ENCODE measurements around the gene UBE2D2. TPM values are rescaled to one million over a fixed set of nuclear protein-coding genes. Genes with fewer than 3 reads are reported as not detected.

UBE2D2 gene
- total RNA-seq, 2 experiments from 2014 or later = 262 to 289 TPM

DNA sequence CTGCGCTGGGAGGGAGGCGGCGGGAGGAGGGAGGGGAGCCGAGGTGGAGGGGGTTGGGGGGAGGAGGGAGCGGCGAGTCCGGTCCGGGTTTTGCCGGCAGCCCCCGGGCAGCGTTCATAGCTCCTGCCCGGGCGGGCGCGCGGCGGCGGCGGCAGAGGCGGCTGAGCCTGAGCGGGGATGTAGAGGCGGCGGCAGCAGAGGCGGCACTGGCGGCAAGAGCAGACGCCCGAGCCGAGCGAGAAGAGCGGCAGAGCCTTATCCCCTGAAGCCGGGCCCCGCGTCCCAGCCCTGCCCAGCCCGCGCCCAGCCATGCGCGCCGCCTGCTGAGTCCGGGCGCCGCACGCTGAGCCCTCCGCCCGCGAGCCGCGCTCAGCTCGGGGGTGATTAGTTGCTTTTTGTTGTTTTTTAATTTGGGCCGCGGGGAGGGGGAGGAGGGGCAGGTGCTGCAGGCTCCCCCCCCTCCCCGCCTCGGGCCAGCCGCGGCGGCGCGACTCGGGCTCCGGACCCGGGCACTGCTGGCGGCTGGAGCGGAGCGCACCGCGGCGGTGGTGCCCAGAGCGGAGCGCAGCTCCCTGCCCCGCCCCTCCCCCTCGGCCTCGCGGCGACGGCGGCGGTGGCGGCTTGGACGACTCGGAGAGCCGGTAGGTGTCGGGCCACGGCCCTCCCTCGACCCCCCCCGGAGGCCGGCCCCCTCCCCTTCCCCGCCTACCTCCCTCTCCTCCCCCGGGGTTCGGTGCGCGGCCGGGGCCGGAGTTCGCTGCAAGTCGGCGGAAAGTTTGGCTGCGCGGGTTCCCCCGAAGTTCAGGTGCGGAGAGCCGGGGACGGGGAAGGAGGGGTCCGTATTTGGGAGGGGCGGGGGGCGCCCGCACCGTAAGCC lies 87.3 kb downstream of the UBE2D2 start, which contains the start of gene CXXC5:
TSS of gene CXXC5 (plus strand) at position 145 of the 877 bp plus-strand sequence. CDS start 32,175 bp downstream, outside the sequence.
- H3K9me3 Mint-ChIP-seq (ENCODE audit: low read depth) = no peaks in the 10 kb centered on the region
- POLR2A ChIA-PET = interaction anchor here (1.2 kb wide), 1 partner anchor 11 kb away, joined by 9 read pairs; no protein-coding TSS in a partner anchor
- no peak within 1 kb of the TSS for H3K27ac Mint-ChIP-seq
- CTCF ChIA-PET = interaction anchor here (0.8 to 1.5 kb wide), 11 partner anchors 10 to 512 kb away, joined by 3 to 8 read pairs (median 3); no protein-coding TSS in a partner anchor
- ATAC-seq = peak; percentile 47
- H3K4me3 Mint-ChIP-seq = peak within 1 kb of the TSS; percentile 43
- peak; percentile 75 for DNase-seq
- intact Hi-C loops (cut with DNase I, micrococcal nuclease) = loop anchor here (1.0 to 5.0 kb wide), 3 partner anchors 11 to 199 kb away; no protein-coding TSS in a partner anchor
- no peaks in the 10 kb centered on the region for H3K36me3 Mint-ChIP-seq (ENCODE audit: low read depth)
- H3K27me3 Mint-ChIP-seq = peaks cover 50% of the 10 kb centered on the region
- H3K4me1 Mint-ChIP-seq = peaks cover 35% of the 10 kb centered on the region

DNA sequence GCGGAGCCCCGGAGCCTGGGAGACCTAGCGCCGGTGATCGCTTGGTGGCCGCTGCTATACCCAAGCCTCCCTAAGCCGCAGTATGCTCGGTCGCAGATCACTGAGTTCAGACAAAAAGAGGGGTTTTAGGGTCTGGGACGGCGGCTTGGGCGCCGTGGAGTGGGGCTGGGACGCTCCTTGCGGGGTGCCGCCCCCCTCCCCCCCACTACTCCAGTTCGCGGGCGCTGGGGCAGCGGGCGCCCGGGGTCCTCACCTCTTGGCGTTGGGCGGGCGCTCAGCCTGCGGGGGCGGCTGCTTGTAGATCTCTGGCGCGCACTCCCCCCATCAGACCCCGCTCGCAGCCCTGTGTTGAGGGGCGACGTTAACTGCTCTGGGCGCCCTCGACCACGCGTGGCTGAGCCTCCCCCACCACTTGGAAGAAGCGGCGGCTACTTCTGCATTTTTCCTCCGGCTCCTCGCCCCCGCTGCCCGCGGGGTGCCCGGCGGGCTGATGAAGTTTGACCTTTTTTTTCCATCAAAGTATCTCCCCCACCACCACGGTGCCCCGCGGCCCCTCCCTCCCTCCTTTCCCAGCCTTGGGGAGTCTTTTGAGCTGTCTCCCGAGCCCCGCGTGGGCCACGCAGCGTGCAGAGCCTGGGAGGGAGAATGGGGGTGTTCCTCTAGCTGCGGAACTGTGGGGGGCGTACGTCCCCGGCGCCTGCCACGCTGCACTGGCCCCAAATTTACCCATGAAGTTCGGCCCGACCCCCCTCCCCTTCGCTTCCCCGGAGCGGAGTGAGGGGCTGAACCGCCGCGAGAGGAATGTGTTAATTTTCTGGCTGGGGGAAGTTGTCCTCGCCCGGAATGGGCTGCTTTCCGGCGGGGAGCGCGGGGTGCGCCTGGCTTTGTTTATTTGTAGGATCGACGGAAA lies 88.2 kb downstream of the UBE2D2 start:
- Mint-ChIP-seq H3K4me1 (peaks cover 35% of the 10 kb centered on the region), H3K27me3 (peaks cover 55% of the 10 kb centered on the region), H3K4me3 (peak overlapping the region; percentile 60), H3K9me3 (ENCODE audit: low read depth) (no peaks in the 10 kb centered on the region), H3K27ac (no peak overlapping the region), H3K36me3 (ENCODE audit: low read depth) (no peaks in the 10 kb centered on the region)
- peak; percentile 42 for DNase-seq
- intact Hi-C loops (cut with DNase I, micrococcal nuclease) = loop anchor here in 1 of 2 experiments (5.0 kb wide), 1 partner anchor 198 kb away; no protein-coding TSS in a partner anchor
- ChIA-PET POLR2A (no interaction called here), CTCF (interaction anchor here (0.7 to 1.6 kb wide), 4 partner anchors 11 to 258 kb away, joined by 3 to 7 read pairs (median 3); no protein-coding TSS in a partner anchor)
- ATAC-seq = no peak

DNA sequence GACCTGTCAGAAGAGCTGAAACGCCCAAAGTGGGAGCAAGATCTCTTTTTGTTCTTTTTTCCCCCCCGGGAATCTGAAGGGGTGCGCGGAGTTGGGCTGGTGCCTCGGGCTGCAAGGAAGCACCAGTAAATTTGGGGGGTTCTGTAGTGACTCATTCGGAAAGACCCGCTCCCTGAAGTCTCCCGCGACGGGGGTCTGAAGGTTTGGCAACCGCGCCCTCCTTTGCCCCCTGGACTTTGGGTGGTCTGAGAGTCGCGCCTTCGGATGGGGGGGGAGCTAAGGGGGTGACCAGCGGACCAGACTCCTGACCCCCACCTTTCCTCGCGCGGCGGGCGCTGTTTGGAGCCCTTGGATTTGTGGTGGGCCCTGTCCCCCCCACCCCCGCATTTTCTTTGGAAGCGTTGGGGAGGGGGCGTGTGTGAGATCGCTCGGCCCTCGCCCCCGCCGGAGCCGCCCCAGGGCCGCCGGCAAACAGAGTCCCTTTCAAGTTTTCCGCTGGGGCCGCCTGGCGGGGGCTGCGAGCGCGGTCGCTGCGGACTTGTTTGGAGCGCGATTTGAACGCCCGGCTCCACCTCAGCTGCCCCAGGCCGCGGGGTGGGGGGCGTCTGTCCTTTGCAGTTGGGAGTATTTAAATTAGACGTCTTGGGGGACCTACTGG lies 89.0 kb downstream of the UBE2D2 start:
- ChIA-PET POLR2A (no interaction called here), CTCF (interaction anchor here (0.7 to 1.6 kb wide), 6 partner anchors 8 to 137 kb away, joined by 3 to 7 read pairs (median 3); no protein-coding TSS in a partner anchor)
- Mint-ChIP-seq H3K27ac (no peak overlapping the region), H3K4me1 (peaks cover 35% of the 10 kb centered on the region), H3K27me3 (peaks cover 52% of the 10 kb centered on the region), H3K9me3 (ENCODE audit: low read depth) (no peaks in the 10 kb centered on the region), H3K36me3 (ENCODE audit: low read depth) (no peaks in the 10 kb centered on the region), H3K4me3 (peak overlapping the region; percentile 60)
- intact Hi-C loops (cut with DNase I, micrococcal nuclease) = no loop called here
- no peak for ATAC-seq
- peak; percentile 58 for DNase-seq

DNA sequence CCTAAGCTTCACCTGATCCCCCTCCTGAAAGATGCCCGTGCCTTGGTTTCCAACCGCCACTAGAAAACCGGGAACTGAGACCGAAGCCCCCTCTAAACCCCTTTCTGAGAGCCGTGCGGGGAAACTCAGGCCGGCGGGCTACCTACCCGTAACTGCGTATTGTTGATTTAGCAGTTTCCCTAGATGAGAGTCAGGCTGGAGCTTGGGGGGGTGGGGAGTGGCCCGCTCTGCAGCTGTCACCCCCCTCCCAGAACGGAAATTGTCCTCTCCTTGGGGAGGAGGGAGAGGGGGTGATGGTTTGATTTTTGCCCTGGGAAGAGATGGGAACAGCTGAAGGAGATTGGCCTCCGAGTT lies 89.5 kb downstream of the UBE2D2 start:
- no peaks in the 10 kb centered on the region for H3K9me3 Mint-ChIP-seq (ENCODE audit: low read depth)
- ChIA-PET CTCF (interaction anchor here (0.7 to 1.6 kb wide), 5 partner anchors 9 to 249 kb away, joined by 3 to 7 read pairs (median 4); no protein-coding TSS in a partner anchor), POLR2A (no interaction called here)
- intact Hi-C loops (cut with DNase I, micrococcal nuclease) = no loop called here
- H3K36me3 Mint-ChIP-seq (ENCODE audit: low read depth) = no peaks in the 10 kb centered on the region
- peaks cover 51% of the 10 kb centered on the region for H3K27me3 Mint-ChIP-seq
- DNase-seq (no peak), ATAC-seq (no peak)
- no peak overlapping the region for H3K4me3 Mint-ChIP-seq
- peaks cover 35% of the 10 kb centered on the region for H3K4me1 Mint-ChIP-seq
- no peak overlapping the region for H3K27ac Mint-ChIP-seq

DNA sequence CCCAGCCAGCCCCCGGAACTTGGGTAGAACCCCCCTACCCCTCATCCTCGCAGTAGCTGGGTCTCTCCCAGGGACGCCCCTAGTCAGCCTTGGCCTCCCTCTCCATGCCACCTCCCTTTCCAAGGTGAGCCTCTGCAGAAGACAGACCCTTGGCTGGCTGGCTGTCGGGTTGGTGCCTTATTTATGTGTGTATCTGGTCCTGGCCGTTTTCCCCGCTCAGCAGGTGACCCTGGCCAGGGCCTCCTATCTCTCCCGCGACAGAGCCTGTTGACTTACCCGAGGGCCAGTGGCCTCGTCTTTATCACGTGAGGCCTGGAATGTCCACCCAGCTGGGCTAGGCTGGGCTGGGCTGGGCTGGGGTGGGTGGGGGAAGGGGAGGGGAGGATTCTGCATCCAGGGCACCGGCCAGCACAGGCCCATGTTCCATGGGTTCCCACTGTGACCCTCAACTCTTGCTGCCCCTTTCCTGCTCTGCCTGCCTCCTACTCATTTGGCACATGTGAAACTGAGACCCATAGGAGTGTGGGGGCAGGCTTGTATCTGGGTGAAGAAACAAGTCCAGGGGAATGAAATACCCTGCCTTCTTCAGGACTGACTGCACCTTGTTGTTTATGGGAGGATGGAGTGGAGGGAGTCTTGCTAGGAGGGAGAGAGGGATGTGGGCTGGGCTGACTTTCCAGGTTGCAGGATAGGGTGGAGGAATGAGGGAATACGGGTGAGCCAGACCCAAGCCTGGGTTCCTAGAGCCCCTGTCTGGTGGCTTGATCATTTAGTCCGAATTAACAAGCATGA lies 90.1 kb downstream of the UBE2D2 start:
- intact Hi-C loops (cut with DNase I, micrococcal nuclease) = no loop called here
- DNase-seq = no peak
- CTCF ChIA-PET = interaction anchor here (0.6 to 1.6 kb wide), 5 partner anchors 9 to 250 kb away, joined by 3 to 6 read pairs (median 3); no protein-coding TSS in a partner anchor
- ATAC-seq = no peak
- Mint-ChIP-seq H3K4me1 (peaks cover 35% of the 10 kb centered on the region), H3K36me3 (ENCODE audit: low read depth) (no peaks in the 10 kb centered on the region), H3K27ac (no peak overlapping the region), H3K4me3 (no peak overlapping the region), H3K9me3 (ENCODE audit: low read depth) (no peaks in the 10 kb centered on the region), H3K27me3 (peaks cover 48% of the 10 kb centered on the region)
- POLR2A ChIA-PET = interaction anchor here (1.0 kb wide), 1 partner anchor 90 kb away, joined by 3 read pairs; the partner anchor contains the start of gene UBE2D2

DNA sequence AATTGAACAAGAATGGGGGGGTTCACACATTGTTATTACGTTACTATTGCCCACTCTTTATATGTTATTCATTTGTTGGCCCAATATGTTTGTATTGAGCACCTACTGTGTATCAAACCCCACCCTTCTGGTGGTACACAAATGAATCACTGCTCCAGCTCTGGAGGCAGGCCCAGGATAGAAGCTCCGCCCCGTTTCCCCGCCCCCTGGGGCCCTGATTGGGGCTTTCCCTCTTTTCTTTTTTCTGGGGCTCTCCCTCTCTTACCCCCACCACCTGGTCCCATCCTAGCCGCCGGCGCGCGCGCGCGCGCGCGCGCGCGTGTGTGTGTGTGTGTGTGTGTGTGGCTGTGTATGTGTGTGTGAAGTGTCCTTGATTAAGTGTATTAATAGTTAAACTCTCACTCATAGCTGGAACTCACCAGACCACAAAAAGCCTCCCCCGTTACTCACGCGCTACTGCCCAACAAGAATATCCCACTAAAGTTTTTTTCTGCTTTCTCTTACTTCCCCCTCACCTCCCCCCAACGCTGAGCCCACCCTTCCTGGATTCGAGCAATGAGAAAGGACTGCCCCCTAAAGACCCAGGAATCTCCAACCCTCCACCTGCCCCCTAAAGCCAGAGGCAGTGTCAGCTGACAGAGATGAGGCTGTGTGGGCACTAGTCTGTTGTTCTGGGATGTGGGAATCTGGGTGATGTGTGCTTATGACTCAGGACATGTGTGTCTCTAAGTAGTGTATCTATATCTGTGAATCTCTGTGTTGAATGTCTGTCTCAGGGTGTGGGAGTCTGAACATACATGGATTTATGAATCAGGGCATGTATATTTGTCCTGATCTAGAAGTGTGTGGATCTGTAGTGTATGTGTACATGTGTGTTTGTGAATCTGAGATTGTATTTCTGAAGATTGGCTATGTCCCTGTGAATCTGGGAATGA lies 91.0 kb downstream of the UBE2D2 start:
- CTCF ChIA-PET = interaction anchor here (0.6 to 1.7 kb wide), 3 partner anchors 17 to 20 kb away, joined by 3 to 6 read pairs (median 3); no protein-coding TSS in a partner anchor
- Mint-ChIP-seq H3K27ac (no peak overlapping the region), H3K27me3 (peaks cover 40% of the 10 kb centered on the region), H3K4me3 (no peak overlapping the region), H3K36me3 (ENCODE audit: low read depth) (no peaks in the 10 kb centered on the region), H3K4me1 (peaks cover 34% of the 10 kb centered on the region), H3K9me3 (ENCODE audit: low read depth) (no peaks in the 10 kb centered on the region)
- DNase-seq = peak; percentile 82
- ATAC-seq = peak; percentile 64
- intact Hi-C loops (cut with DNase I, micrococcal nuclease) = loop anchor here in 1 of 2 experiments (2.0 kb wide), 1 partner anchor 15 kb away; no protein-coding TSS in a partner anchor
- POLR2A ChIA-PET = interaction anchor here (1.0 kb wide), 1 partner anchor 91 kb away, joined by 3 read pairs; the partner anchor contains the start of gene UBE2D2

DNA sequence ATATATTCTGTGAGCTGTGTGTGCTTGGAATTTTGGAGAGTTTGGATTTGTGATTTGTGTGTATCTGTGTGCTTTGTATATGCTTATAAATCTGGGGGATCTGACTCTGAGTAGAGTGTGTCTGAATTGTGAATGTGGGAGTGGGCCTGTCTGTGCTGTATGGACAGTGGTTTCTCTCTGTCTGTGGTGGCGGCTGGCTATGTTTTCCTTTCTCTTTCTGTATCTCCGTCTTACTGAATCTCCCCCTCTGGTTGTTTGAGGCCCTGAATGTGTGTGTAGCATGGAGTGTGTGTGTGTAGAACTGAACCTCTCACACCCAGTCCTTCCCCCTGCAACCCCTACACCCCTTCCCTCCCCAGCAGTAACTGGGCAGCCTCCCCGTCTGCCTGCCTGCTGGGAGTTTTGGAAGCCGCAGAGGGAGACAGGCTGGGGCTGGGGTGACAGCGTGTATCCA lies 91.7 kb downstream of the UBE2D2 start:
- intact Hi-C loops (cut with DNase I, micrococcal nuclease) = loop anchor here in 1 of 2 experiments (2.0 kb wide), 1 partner anchor 16 kb away; no protein-coding TSS in a partner anchor
- ChIA-PET CTCF (interaction anchor here (1.7 kb wide), 1 partner anchor 18 kb away, joined by 3 read pairs; no protein-coding TSS in a partner anchor), POLR2A (no interaction called here)
- ATAC-seq (no peak), DNase-seq (no peak)
- H3K27me3 Mint-ChIP-seq = peaks cover 35% of the 10 kb centered on the region
- no peak overlapping the region for H3K4me3 Mint-ChIP-seq
- H3K27ac Mint-ChIP-seq = no peak overlapping the region
- peaks cover 30% of the 10 kb centered on the region for H3K4me1 Mint-ChIP-seq
- no peaks in the 10 kb centered on the region for H3K9me3 Mint-ChIP-seq (ENCODE audit: low read depth)
- H3K36me3 Mint-ChIP-seq (ENCODE audit: low read depth) = no peaks in the 10 kb centered on the region

DNA sequence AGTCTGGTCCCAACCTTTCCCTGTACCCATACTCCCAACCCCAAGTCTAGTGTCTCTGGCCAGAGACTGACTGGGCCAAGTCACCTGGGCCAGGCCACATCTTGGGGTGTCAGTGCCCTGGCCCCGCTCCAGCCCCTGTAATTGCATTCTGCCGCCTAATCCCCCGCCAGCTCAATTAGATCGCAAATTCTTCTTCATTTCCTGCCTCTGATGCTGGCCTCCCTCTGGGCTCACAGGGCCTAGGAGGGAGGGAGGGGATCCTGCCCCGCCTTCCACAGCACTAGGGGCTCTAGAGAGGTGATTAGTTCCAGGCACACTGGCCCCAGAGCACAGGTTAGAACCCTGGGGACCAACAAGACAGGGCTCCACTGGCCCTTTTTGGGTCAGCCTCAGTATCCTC lies 92.5 kb downstream of the UBE2D2 start:
- H3K4me3 Mint-ChIP-seq = no peak overlapping the region
- H3K27me3 Mint-ChIP-seq = peaks cover 37% of the 10 kb centered on the region
- no peak overlapping the region for H3K27ac Mint-ChIP-seq
- CTCF ChIA-PET = interaction anchor here (0.7 to 1.7 kb wide), 2 partner anchors 19 to 34 kb away, joined by 3 read pairs; no protein-coding TSS in a partner anchor
- H3K9me3 Mint-ChIP-seq (ENCODE audit: low read depth) = no peaks in the 10 kb centered on the region
- H3K4me1 Mint-ChIP-seq = peaks cover 30% of the 10 kb centered on the region
- DNase-seq = no peak
- POLR2A ChIA-PET = interaction anchor here (1.2 kb wide), 1 partner anchor 9 kb away, joined by 3 read pairs; no protein-coding TSS in a partner anchor
- no peaks in the 10 kb centered on the region for H3K36me3 Mint-ChIP-seq (ENCODE audit: low read depth)
- ATAC-seq = no peak
- intact Hi-C loops (cut with DNase I, micrococcal nuclease) = loop anchor here in 1 of 2 experiments (2.0 kb wide), 1 partner anchor 17 kb away; no protein-coding TSS in a partner anchor

DNA sequence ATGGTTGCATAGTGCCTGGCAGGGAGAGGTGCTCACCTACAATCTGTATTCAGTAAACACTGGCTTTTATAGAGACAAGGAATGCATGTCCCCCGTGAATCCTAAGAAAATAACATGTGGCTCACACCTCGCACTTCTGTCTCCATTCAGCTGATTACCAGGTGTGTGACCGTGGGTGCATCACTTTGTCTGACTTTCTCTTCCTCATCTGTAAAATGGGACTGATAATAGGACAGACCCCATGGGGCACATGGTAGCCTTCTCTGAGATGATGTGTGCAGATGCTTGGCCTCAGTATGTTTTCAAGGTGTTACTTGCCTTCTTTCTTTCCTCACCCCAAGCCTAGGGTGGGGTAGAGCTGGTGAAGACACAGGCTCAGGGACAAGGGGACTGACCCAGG lies 93.3 kb downstream of the UBE2D2 start:
- H3K36me3 Mint-ChIP-seq (ENCODE audit: low read depth) = no peaks in the 10 kb centered on the region
- intact Hi-C loops (cut with DNase I, micrococcal nuclease) = no loop called here
- no peaks in the 10 kb centered on the region for H3K9me3 Mint-ChIP-seq (ENCODE audit: low read depth)
- no peak for DNase-seq
- no peak for ATAC-seq
- peaks cover 39% of the 10 kb centered on the region for H3K27me3 Mint-ChIP-seq
- peaks cover 29% of the 10 kb centered on the region for H3K4me1 Mint-ChIP-seq
- no peak overlapping the region for H3K27ac Mint-ChIP-seq
- CTCF ChIA-PET = interaction anchor here (0.7 kb wide), 1 partner anchor 34 kb away, joined by 3 read pairs; no protein-coding TSS in a partner anchor
- POLR2A ChIA-PET = interaction anchor here (1.2 kb wide), 1 partner anchor 10 kb away, joined by 3 read pairs; no protein-coding TSS in a partner anchor
- H3K4me3 Mint-ChIP-seq = no peak overlapping the region
